HG03025 (cell line): ENCODE results near the gene PLCH1.

Source experiments
- ATAC-seq: cut with Tn5 transposase; IDR thresholded peaks from one replicate; pipeline ENCODE4 v1.9.1; 2021; ENCODE audit warnings: mild to moderate bottlenecking, moderate library complexity; ENCODE audit not compliant: unreplicated experiment, low FRiP score

Gene PLCH1

DNA sequence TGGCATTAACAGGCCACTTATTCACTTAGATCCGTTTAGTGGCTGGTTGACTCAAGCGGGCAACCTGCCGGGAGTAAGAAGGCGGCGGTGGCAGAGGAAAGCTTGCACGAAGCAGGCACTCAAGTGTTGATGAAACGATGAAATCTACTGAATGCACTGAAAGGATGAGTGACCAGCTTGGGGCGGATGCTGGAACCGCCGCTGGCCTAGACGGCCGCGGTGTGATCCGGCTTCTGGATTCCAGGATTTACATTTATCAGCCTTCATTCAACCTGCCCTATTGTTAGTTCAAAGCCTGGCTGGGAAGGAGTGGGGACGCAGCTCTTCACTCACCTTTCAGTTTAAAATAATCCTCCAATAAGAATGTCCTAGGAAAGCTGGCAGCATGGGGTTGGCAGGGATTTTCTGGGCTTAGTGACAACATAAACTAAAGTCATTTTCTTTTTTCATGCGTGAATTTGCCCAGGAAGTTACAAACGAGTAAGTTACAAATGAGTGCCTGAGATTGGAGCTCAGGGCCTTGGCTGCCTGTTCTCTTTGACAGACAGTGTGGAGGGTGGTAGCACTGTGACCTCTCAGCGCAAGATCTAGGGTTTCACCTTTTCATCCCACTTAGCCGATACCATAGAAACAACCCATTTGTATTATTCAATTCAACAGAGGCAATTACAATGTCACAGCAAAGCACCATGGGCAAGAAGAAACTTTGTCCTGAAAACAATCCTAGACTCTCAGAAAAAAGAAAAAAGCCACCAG lies 1.1 kb upstream of the PLCH1 start:
- no peak for ATAC-seq

DNA sequence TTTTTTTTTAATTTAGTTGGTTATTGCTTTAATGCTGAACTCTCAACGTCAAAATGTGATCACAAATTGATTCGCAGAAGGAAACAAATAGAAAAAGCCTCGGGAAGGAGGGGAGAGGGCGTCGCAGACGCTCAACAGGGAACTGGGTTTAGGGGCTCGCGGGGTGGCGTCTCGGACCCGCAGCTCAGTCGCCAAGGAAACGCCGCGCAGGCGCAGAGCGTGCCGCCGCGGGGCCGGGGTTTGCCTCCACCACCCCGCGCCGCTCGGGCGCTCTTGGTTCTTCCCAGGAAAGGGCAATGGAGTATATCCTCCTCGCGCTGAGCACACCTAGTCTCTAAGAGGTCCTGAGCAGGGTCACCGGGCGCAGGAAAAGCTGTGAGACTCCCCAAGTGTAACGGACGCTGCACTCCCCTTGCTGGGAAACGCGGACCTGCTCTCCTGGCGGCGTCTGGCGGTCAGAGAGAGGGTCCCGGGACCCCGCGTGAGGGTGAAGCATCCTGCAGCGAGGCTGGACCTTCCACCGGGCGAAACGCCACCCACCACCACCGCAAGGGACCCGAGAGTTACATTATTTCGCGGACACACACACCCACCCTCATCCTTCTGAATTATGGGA lies 753 bp downstream of the PLCH1 start:
- ATAC-seq, result peak; percentile 30

DNA sequence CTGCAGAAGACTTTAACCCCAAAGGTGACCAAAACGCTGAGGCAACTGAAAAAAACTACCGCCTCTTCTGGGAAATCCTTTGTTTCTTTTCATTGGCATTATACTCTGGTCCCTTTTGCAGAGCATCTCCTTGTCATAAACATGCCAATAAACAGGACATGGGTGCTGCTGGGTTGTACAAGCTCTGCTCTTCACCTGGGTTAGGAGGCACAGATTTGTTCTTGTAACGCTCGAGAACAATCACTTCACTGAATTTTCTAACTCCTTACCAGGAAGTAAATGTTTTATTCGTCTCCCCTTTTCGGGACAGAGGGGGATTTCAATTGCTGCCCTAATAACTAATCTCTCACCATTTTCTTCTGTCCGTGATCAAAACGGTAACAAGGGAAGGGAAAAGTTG lies 1.3 kb downstream of the PLCH1 start:
- ATAC-seq, result no peak

DNA sequence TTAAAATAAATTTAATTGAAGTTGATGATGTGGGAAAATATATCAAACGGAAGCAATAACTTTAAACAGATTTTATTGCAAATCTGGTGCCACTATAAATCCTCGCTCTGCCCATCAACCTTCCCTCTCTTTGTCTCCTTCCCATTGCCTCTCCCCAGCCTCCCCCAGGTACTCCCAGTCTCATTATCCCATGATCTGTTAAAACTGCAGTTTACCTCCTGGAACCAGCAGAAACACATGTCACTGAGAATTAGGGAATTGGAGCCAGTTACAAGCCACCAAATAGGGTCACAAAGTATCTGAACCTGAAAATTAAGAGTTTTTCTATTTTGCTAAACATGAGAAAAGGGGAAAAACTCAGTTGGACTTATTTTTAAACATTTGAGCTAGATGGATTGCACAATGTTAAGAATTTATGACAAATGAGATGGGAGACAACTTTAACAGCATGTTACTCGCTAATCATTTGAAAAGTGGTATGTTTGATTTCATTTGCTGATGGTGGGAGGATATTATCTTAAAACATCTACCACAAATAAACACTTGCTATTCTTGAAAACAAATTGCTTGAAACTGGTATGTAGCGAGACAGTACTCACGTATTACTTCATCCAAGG lies 2.4 kb downstream of the PLCH1 start:
- no peak for ATAC-seq

DNA sequence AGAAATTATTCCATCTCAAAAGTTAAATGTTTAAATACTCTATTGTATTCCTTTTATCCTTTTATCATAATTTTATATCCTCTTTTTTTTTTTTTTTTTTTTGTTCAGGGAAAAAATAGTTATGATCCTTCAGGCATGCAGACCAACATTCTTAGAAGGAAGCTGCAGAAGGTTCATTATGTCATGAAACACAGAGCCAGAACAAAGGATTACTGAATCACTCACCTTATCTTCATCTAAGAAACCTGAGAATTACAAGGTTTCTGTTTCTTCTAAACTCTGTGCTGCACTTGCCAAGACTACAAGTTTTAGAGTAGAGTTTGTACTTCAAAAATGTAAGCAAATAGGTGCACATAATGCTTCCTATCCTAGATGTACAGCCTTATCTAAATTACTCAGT lies 3.3 kb downstream of the PLCH1 start:
- ATAC-seq, result no peak

DNA sequence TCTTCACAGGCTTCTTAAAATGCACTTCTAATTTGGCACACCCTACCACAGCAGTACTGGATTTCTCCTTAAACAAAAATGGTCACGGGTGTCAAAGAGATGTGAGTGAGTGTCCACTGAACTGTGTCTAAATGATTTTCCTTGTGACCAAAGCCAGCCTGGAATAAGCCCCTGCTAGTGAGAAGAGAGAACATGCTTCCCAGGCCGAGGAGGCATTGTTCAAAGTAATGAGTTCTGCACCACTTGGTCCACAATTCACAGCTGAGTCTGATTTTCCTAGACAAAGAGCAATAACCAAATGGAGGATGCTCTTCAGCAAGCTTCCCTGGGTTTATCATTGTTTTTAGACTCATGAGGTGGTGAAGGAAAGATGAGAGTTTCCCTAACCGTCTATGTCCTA lies 3.8 kb downstream of the PLCH1 start:
- ATAC-seq, result no peak

DNA sequence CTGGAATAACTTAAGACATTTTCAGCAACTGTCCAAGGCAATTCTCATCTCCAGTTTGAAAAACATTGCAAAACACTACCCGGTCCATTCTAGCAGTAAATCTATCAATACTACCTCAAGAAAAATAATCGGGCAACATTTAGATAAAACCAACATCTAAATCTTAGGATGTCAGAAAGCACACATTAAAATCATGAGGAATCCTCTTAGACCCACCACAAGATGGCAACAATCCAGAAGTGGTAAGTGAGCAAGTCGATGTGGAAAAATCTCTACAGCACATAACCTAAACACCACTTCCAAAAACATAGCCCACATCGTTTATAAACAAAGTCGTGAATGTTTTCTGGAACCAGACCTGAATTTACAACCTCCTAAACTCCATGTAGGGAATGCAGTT lies 5.7 kb downstream of the PLCH1 start:
- no peak for ATAC-seq

DNA sequence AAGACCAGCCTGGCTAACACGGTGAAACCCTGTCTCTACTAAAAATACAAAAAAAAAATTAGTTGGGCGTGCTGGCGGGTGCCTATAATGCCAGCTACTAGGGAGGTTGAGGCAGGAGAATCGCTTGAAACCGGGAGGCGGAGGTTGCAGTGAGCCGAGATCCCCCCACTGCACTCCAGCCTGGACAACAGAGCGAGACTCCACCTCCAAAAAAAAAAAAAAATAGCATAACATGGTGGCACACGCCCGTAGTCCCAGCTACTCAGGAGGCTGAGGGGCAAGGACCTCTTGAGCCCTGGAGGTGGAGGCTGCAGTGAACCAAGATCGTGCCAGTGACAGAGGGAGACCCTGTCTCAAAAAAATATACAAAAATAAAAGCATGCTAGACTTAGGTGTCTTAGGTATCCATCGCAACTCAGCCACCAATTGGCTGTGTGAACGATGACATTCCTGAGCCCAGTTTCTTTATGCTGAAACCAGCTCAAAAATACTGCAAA lies 6.2 kb downstream of the PLCH1 start:
- no peak for ATAC-seq

DNA sequence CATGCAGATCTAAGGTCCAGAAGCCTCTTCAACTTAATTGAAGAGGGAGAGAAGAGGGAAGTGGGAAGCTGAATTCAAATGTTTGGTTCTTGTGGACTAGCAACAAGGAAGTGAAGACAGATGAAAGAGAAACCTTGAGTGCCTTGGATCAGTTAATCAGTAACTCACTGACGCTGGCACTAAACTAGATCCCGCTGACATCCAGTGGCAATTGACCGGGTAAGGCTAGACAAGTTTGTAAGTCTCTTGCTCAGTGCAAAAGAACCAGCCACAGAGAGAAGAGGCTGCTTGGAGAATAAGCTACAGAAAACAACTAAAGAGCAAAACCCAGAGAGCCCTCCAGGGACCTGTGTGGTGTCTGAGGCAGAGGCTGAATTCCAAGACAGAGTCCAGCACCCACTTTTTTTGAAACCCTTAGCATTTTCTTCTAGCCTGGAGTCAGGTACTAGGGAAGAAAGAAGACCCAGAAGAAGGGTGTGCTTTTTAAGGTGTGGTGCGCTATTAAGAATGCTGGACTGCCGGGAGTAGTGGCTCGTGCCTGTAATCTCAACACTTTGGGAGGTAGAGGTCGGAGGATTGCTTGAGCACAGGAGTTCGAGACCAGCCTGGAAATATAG lies 6.9 kb downstream of the PLCH1 start:
- ATAC-seq, result peak; percentile 70

DNA sequence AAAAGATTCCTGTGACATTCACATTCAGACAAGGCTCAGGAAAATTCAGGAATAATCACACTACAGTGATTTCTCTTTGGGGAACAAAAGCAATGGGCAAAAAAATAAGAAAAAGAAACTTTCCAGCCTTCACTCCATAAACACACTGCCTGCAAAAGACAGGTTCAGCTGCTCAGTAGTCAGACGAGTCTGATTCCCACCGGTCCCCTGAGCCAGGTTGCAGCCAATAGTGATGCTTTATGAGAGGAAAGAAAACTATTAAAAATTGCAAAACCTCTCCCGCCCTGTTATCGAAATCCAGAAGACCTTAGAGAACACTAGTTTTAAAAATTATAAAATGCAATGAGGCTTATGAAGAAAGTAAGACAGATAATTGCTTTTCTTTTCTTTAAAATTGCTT lies 8.5 kb downstream of the PLCH1 start:
- no peak for ATAC-seq

DNA sequence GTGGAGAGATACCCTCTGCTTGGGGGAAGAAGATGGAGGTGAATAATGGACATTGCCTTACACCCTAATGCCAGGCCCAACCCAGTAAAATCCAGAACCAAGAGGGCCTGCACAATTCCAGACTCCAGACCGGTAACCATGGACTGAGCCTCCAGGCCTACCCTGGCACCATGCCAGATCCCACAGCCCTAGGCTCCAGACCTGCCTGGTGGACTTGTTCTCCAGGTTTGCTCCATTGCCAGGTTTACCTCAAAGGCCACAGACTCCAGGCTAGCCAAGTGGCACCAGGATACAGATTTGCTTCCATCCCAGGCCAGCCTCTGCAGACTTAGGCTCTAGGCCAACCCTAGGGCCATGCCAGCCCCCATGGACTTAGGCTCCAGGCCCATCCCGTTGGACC lies 14.0 kb downstream of the PLCH1 start:
- ATAC-seq, result no peak

DNA sequence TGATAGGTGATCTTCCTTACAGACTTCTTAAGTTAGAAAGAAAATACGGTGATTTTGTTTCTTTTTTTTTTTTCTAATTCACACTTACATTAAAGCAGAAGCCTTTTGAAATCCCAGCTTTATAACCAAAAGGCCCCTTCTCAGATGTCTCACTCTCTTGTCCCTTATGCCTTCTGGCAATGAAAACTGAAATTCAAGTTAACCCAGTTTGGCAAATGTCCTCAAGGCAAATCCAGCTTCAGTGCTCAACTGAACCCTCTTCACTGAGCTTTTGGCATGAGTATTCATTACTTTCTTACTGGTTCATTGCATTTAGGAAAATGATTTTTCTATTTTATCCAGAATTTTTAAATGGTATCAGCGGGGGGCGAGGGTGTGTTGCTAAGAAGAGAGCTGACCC lies 17.0 kb downstream of the PLCH1 start:
- ATAC-seq, result no peak

DNA sequence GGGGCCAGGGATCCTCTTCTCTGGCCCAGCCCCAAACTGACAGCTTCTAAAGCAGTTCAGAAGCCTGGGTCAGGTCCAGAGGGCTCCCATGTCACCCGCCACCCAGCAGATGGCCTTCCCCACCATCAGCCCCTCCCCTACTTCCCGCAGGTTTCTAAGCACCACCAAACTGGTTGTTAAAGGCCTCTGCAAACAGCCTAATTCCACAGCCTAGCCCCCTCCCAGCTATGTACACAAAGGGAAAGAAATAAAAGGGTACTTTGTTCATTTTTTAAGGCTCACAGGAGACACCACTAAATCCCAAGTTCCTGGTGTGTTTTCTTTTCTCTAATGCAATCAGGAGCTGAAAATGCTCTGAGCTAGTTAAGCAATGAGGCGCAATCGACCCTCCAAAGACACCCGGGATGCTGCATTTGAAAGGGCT lies 30.6 kb downstream of the PLCH1 start:
- no peak for ATAC-seq

DNA sequence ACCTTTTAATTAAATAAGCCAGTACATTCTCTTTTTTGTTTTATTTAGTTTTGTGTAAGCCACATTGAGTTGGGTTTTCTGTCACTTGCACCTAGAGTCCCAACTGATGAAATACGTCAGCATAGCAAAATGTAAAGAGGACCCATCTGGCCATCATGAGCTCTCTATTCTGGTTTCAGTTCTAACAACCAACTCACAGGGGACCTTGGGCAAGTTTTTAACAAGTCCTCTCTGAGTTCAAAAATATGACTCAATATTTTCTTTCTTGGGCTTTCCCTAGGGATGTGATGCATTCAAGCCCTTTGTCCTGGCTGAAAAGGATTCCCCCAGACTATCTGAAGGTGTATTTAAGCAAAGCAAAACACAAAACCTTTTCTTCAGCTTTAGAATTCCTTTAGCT lies 32.9 kb downstream of the PLCH1 start:
- peak; percentile 85 for ATAC-seq

DNA sequence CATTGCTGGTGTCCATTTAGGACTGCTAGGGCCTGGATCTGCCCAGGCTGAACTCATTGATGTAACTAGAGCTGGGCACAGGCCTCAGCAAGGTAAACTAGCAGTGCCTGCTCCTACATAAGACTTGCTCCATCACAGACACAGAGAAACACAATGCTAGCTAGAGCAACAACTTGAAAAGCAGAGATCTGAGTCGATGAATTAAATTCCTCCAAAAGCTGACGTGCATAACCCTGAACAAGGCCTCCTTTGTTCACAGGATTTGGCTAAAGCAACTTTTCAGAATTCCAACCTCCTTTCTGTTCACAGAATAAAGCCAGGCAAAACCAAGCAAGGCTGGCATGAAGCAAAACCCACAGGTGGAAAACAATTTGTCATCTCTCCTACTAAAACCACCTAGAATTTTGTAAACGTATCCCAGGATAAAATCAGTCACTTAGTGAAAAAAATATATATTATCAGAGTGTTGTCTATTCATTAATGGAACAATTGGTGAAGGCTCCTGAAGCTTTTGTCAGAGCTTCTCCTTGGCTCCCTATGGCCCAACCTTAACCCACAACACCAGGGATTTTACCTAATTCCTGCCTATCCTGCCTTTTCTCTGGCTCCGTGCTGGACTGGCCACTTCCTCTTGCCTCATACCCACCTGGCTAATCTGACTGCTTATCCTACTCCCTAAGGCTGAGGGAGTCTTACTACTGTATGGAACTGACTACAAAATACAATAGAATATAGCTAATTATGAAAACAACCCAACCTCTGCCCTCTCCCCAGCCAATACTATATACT lies 39.9 kb downstream of the PLCH1 start:
- ATAC-seq, result no peak

DNA sequence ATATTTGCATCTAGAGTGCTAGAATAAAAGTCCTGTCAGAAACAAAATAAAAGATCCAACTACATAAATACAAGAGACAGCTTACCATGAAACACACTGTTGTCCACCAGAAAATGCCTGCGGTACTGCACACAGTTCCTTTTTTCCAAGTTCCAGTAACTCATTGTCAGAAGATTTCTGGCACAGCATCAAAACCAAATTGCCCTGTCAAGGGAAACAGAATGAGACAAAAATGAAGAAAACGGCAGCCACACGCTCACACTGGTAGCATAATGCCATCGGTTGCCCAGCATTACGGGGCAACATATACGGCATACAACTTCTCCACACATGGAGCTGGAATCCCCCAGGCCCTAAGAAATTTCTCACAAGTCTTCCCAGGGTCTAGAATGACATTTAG lies 40.8 kb downstream of the PLCH1 start:
- no peak for ATAC-seq

DNA sequence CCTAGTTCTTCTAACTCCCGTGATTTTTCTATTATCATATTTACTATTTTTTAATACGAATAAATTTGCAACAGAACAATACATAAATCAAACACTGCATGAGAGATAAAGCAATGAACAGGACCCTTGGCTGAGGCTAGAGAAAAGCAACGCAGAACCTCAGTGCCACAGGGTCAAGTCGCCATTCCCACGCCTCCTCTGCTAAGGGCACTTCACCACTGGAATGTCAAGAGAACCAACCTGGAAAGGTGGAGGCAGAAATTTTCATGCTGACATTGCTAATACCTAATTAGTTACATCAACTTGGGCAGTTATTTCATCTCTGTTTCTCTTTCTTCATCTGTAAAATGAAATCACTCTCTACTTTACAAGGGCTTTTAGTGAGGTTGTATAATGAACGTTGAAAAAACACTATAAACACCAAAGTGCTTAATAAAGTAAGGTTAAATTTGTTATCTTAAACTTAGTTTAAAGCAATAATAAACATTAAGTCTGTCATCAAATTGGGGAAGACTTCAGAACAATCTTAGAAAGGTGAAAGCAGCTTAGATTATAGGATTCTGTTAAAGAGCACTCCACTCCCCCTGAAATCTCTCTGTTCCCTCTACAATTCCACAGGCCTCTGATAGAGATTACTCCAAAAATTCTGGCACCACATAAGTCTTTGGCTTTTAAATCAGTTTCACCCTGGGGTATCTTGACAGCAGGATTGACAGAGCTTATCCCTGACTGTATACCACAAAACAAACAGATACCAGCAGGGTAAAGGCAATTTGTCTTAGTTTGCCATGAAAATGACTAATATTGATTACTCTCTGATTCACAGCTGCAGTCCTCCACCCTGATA lies 41.9 kb downstream of the PLCH1 start:
- ATAC-seq, result no peak

DNA sequence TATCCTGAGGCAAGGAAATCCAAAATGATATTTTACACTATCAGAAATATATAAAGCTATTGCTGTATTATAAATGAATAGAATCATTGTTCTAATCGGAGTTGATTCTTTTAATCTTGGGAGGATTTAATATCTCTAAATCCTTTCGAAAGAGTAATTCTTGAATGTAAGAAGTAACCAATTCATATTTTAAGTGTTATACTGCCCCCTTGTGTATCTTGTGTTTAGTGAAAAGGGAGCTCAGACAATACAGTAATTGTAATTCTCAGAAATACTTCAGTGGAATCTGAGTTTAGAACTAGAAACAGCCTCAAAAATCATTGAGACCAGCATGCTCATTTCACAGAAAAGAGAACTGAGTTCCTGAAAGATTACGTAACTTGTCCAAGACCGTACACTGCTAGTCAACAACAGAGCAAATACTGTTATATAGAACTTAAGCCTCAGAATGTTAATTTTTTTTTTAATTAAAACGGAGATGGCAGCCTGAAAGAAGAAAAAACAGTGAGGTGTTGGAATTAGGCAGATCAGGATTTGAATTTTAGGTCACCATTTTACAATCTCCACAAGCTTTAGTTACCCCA lies 42.9 kb downstream of the PLCH1 start:
- ATAC-seq, result peak; percentile 75

DNA sequence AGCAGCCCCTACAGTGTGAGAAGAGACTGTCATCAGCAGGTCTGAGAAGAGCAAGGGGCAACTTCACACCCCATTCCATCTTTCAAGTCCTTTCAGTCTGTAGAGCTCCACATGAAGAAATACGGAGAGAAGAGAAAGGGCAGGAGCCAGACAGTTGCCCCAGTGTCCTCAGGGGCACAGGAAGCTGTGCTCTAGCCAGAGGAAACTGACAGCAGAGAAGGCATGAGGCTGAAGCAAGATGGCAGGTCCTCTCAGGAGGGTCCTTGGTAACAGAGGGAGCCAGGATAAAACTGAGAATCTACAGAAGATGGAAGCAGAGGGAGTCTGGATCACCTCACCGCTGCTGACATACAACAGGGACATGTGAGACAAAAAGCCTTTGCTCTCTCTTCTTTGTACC lies 47.3 kb downstream of the PLCH1 start:
- ATAC-seq, result no peak
